ENCODE data around the gene ZNF593OS. TPM values are rescaled to one million over a fixed set of nuclear protein-coding genes. Genes with fewer than 3 reads are reported as not detected.

Gene ZNF593OS
- total and polyA plus RNA-seq, 2 of the 8 experiments (the other 6 are each of a cell fraction or from before 2014, with no cell fraction given): not detected

DNA sequence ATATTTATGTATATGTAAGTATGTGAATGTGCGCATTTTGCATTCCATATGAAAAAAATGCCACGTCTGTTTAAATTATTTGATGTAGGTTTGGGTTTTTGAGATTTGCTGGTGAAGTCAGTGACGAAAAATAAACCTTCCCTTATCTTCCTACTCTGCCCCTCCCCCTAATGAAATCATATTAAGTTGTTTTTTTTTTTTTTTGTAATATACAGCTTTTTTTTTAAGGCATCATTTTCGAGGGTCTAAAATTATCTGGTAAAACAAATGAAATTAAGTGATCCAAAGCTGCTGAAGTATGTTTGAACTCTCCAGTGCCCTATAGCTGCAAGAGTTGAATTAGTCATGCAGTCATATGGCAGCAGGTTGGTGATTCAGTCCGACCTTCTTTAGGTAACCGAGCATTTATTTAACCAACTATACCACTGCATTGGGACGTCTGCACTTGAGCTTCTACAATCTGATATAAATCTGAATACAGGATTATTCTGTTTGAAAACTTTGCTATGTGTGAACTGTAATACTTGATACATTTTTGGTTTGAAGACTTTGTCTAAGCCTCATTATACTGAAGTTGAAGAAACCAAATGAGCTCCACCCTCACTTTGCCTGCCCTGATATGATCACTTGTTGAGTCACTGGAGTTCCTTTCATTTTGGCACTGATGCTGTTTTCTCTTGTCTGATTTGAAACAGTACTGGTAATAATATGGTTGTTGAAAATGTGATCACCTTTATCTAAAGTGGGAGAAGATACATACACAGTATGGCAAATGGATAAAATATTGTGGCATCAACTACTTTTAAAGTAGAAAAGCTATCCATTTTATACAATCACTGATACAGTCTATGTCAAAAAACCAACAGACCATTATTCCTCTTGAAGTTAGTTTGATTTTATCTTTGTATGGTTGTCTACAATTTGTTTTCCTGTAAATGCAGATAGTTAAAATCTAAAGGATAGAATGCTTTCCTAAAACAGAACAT lies 48.4 kb downstream of the ZNF593OS start:
- Histone ChIP-seq H2BK12ac (ENCODE audit: low read depth, low read length) (no peak overlapping the region), H3K9me3 (ENCODE audit: insufficient read depth in 2 of 2, low read depth in 1 of 2, low read length in 1 of 2) (no peaks in the 10 kb centered on the region), H2BK5ac (ENCODE audit: low read depth, low read length) (no peak overlapping the region), H3K56ac (replicated peaks; ENCODE audit: insufficient read length, low read depth, low read length) (no peak overlapping the region), H2BK20ac (ENCODE audit: low read length) (no peak overlapping the region), H3K79me2 (ENCODE audit: control insufficient read depth in 1 of 2, insufficient read depth in 2 of 2, low read length in 2 of 2) (no peaks in the 10 kb centered on the region), H3K36me3 (ENCODE audit: control insufficient read depth in 2 of 4, insufficient read depth in 4 of 4, low read length in 3 of 4) (peaks cover 0 to 18% (median 0%) of the 10 kb centered on the region in 4 experiments; a peak in 2 of 8 replicates), H3K27ac (ENCODE audit: low read depth, low read length) (no peak overlapping the region), H3K23me2 (ENCODE audit: low read depth, low read length) (no peaks in the 10 kb centered on the region), H3K23ac (ENCODE audit: insufficient read length) (no peak overlapping the region), H3K9ac (replicated peaks in 1 of 4; ENCODE audit: extremely low read depth in 1 of 4, low read depth in 3 of 4, low read length in 3 of 4) (no peak overlapping the region), H2BK15ac (ENCODE audit: low read length) (no peak overlapping the region), H3K4me2 (ENCODE audit: insufficient read depth in 1 of 2, low read depth in 2 of 2, low read length in 2 of 2) (no peak overlapping the region), H2AFZ (ENCODE audit: low read length) (no peak overlapping the region), H3K4me3 (ENCODE audit: extremely low read depth in 1 of 4, insufficient read depth in 2 of 4, low read depth in 3 of 4, low read length in 4 of 4) (no peak overlapping the region), H3K18ac (ENCODE audit: extremely low read depth, low read length) (no peak overlapping the region), H2BK120ac (replicated peaks; ENCODE audit: low read depth, low read length) (no peak overlapping the region), H3K27me3 (replicated peaks in 1 of 4; ENCODE audit: control insufficient read depth in 3 of 4, extremely low read depth in 1 of 4, insufficient read depth in 3 of 4, low read length in 3 of 4) (no peaks in the 10 kb centered on the region), H2AK5ac (ENCODE audit: low read depth, low read length) (no peak overlapping the region), H4K91ac (replicated peaks; ENCODE audit: insufficient read length, low read length) (no peak overlapping the region), H4K5ac (ENCODE audit: insufficient read length, low read depth, low read length) (no peak overlapping the region), H3K79me1 (ENCODE audit: low read depth, low read length) (no peaks in the 10 kb centered on the region), H3K4ac (replicated peaks; ENCODE audit: insufficient read length, low read depth, low read length) (no peak overlapping the region), H4K8ac (ENCODE audit: extremely low read depth, insufficient read depth, low read length) (no peak overlapping the region), H4K20me1 (replicated peaks in 1 of 2; ENCODE audit: control insufficient read depth in 1 of 2, insufficient read depth in 2 of 2, low read length in 2 of 2) (peaks cover 0 to 2% of the 10 kb centered on the region in 2 experiments), H3K14ac (ENCODE audit: insufficient read length) (no peak overlapping the region), H3K4me1 (replicated peaks in 1 of 4; ENCODE audit: control insufficient read depth in 3 of 4, insufficient read depth in 4 of 4, low read length in 3 of 4) (no peaks in the 10 kb centered on the region)
- ChIA-PET CTCF (ENCODE audit: partially characterized antibody) (interaction anchor here (0.7 to 1.9 kb wide), 6 partner anchors 10 to 142 kb away, joined by 3 to 7 read pairs (median 4); partner anchors contain the start of gene CATSPER4), POLR2A (ENCODE audit: partially characterized antibody) (interaction anchor here (0.6 to 1.9 kb wide), 4 partner anchors 9 to 745 kb away, joined by 3 to 4 read pairs (median 4); partner anchors contain the start of gene PDIK1L)
- 87% methylated on average over 7 of the region's 7 CpGs; no CpG with 5 or more reads in 1 of the 2 experiments for WGBS, 2 experiments (ENCODE audit: extremely low coverage in 1 of 2, insufficient coverage in 1 of 2, insufficient read length in 1 of 2, insufficient replicate concordance in 2 of 2, low coverage in 1 of 2, low lambda C conversion rate in 2 of 2, missing lambda C conversion rate in 1 of 2)
- FAIRE-seq (no peak), DNase-seq (ENCODE audit: low read depth in 1 of 2, low spot score in 2 of 2) (no peak)
- TF ChIP-seq GTF2F1 (IDR thresholded peaks at IDR 0.05; ENCODE audit: borderline replicate concordance, low read depth, low read length): no peak

Data from H1 (cell line).